Cardiac muscle cell (in vitro differentiated cells and primary cell): Measurements from ENCODE around the gene UNG. TPM values are rescaled to one million over a fixed set of nuclear protein-coding genes. Genes with fewer than 3 reads are reported as not detected.

ENCODE experiments used
- DNase-seq, 2 donors: peaks; one replicate each; pipeline versions ENCODE4 v3.0.0 to v3.0.0-alpha.2; 2010 to 2017; ENCODE audit warnings: low read depth in 1 of 2, low spot score in 1 of 2
- H3K27ac ChIP-seq: fragments of 200-600 bp; sonication (generic); 2 replicates; pipeline ENCODE4 v1.5.1; 2016
- H3K27me3 ChIP-seq: fragments of 200-600 bp; sonication (generic); 2 replicates; pipeline ENCODE4 v1.6.0; 2016; ENCODE audit warnings: control low read depth
- H3K36me3 ChIP-seq: fragments of 200-600 bp; sonication (generic); 2 replicates; pipeline ENCODE4 v1.5.1; 2016; ENCODE audit warnings: control low read depth
- H3K4me1 ChIP-seq: fragments of 200-600 bp; sonication (generic); 2 replicates; pipeline ENCODE4 v1.8.1; 2017; ENCODE audit warnings: low read depth, mild to moderate bottlenecking, mixed run types
- H3K4me3 ChIP-seq: fragments of 200-600 bp; sonication (generic); 2 replicates; pipeline ENCODE4 v1.5.1; 2016; ENCODE audit warnings: mild to moderate bottlenecking
- H3K9me3 ChIP-seq: fragments of 200-600 bp; sonication (generic); 2 replicates; pipeline ENCODE4 v1.5.1; 2017; ENCODE audit warnings: low read depth, mild to moderate bottlenecking, control low read depth
- polyA plus RNA-seq: library from polyadenylated mRNA; unstranded; fragments of >200 nt; fragmentation: Nextera tagmentation; extraction: Ambion mirVana; gene quantifications from 2 replicates; pipeline ENCODE4 v1.2.1, GENCODE V29; 2016
- total RNA-seq: library from RNA; depleted of rRNA; stranded (reverse); fragments of >200 nt; gene quantifications from 2 replicates; pipeline ENCODE4 v1.2.3, GENCODE V29; 2016
- TF ChIP-seq, protein P1 (sequence below): IDR thresholded peaks from 2 replicates; pipeline ENCODE4 v1.5.1; 2012; ENCODE audit warnings: low read depth, mild to moderate bottlenecking, low read length

The UNG gene
- total and polyA plus RNA-seq, 2 experiments from 2014 or later, result 85.7 to 133 TPM

DNA sequence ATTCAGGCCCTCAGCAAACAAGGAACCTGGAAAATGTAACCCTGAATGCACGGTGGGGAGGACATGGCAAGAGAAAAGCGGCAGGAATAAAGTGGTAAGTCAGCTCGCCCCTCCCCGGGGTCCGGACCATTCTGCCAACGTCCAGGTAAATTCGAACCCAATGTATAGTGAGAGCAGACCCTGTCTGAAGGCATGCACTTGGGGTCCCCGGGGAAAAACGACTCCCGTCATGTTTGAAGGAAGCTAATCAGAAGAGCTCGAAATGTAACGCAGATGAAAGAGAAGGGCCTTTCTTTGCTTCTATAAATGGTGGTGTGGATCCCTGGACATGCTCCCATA lies 19.2 kb downstream of the UNG start:
- DNase-seq, result no peak
- no peaks in the 10 kb centered on the region for H3K36me3 ChIP-seq
- H3K27ac ChIP-seq, result peak overlapping the region; percentile 97
- H3K9me3 ChIP-seq, result no peaks in the 10 kb centered on the region
- peak overlapping the region; percentile 14 for H3K4me3 ChIP-seq
- TF ChIP-seq, protein P1, sequence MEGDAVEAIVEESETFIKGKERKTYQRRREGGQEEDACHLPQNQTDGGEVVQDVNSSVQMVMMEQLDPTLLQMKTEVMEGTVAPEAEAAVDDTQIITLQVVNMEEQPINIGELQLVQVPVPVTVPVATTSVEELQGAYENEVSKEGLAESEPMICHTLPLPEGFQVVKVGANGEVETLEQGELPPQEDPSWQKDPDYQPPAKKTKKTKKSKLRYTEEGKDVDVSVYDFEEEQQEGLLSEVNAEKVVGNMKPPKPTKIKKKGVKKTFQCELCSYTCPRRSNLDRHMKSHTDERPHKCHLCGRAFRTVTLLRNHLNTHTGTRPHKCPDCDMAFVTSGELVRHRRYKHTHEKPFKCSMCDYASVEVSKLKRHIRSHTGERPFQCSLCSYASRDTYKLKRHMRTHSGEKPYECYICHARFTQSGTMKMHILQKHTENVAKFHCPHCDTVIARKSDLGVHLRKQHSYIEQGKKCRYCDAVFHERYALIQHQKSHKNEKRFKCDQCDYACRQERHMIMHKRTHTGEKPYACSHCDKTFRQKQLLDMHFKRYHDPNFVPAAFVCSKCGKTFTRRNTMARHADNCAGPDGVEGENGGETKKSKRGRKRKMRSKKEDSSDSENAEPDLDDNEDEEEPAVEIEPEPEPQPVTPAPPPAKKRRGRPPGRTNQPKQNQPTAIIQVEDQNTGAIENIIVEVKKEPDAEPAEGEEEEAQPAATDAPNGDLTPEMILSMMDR, result no peak
- peaks cover 73% of the 10 kb centered on the region for H3K4me1 ChIP-seq
- H3K27me3 ChIP-seq, result no peaks in the 10 kb centered on the region

DNA sequence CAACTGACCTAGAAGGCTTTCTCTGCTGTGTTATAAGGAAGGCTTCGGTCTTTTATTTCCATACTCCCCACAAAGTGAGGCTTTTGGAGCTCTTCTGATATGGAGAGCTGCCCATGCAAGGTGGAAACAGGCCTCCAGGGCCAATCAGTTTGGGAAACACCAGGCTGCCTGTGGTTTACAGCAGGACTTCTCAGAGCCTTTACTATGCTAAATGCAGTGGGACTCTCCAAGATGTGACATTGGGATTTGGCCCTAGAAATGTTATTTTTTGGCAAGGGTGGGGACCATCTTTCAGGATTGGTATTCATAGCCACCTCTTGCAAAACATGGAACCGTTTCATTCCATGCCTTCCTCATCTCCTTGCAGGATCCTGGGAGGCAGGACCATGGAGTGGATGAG lies 22.7 kb downstream of the UNG start:
- TF ChIP-seq, protein P1, result no peak
- Histone ChIP-seq H3K4me3 (no peak overlapping the region), H3K27ac (peak overlapping the region; percentile 97), H3K4me1 (peaks cover 53% of the 10 kb centered on the region), H3K27me3 (no peaks in the 10 kb centered on the region), H3K9me3 (no peaks in the 10 kb centered on the region), H3K36me3 (no peaks in the 10 kb centered on the region)
- no peak for DNase-seq

DNA sequence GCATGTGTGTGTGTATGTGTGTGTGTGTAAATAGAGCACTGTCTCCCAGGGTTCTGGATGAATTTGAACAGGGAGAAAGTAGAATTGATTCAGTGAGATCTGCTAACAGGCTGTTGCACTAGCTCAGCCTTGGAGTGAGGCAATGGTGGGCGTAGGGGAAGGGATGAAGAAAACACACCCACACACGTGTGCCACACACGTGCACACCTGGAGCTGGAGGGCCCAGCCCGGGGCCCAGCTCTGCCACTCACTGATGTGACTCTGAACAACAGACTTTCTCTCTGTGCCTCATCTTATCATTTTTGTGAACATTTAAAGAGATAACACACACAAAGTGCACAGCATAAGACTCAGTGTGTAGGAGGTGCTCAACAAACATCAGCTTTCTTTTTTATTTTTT lies 23.2 kb downstream of the UNG start:
- no peaks in the 10 kb centered on the region for H3K36me3 ChIP-seq
- TF ChIP-seq, protein P1, result no peak
- H3K4me1 ChIP-seq, result peaks cover 50% of the 10 kb centered on the region
- H3K9me3 ChIP-seq, result no peaks in the 10 kb centered on the region
- DNase-seq, result no peak
- H3K27ac ChIP-seq, result peak overlapping the region; percentile 97
- no peak overlapping the region for H3K4me3 ChIP-seq
- H3K27me3 ChIP-seq, result no peaks in the 10 kb centered on the region

DNA sequence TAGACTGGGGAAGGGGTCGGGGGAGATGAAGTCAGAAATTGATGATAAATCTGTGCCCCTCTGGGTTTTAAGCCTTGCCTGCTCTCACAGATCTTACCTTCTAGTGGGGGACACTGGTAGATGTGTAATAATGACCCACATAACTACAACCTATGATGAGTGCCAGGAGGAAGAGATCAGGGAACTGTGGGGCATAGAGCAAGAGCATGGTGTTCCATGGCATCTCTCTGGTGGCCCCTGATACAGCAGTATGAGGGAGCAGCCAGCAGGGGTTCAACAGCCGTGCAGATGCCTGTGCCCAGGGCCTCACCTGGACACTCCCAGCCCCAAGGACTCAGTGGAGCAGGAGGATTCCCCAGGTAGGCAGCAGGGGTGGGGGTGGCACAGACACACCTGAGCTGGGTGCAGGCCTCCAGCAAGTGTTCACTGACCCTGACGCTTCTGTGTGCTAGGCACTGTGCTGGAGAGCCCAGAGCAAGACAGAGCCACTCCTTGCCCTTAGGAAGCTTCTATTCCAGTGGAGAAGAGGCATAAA lies 24.0 kb downstream of the UNG start:
- no peaks in the 10 kb centered on the region for H3K27me3 ChIP-seq
- TF ChIP-seq, protein P1, result no peak

DNA sequence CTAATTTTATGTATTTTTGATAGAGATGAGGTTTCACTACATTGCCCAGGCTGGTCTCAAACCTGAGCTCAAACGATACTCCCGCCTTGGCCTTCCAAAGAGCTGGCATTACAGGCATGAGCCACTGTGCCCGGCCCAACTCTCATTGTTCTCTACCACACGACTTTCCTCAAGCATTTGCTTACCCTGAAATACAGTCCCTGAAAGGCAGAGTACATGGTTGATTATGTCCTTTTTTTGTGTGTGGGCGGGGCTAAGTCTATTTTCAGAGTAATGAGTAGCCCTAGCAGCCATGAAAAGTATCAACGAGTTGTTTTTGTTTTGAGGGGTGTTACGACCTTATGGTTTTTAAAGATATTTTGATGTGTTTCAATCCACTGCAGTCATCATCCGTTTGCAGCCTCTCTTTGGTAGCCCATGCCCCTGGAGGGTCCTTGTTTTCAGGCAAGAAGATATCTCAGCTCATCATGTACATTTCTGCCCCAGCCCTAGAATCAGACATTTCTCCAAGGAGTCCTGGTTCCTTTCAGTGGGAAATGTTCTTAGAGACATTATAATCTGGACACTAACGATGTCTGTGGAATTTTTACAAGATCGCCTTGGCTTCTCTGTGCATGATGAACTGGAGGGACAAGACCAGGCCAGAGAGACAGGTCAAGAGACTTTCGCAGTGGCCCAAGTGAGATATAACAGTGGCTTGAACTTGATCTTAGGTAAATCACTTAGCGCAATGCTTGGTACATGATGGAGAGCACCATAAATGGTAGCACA lies 27.7 kb downstream of the UNG start:
- no peak for DNase-seq
- Histone ChIP-seq H3K4me1 (peaks cover 20% of the 10 kb centered on the region), H3K27me3 (no peaks in the 10 kb centered on the region), H3K36me3 (no peaks in the 10 kb centered on the region), H3K27ac (peak overlapping the region; percentile 79), H3K9me3 (no peaks in the 10 kb centered on the region), H3K4me3 (no peak overlapping the region)
- TF ChIP-seq, protein P1, result no peak

More for the DNA sequence above, 24.0 kb downstream of the UNG start:
- DNase-seq, result no peak
- Histone ChIP-seq H3K9me3 (no peaks in the 10 kb centered on the region), H3K27ac (no peak overlapping the region), H3K4me3 (no peak overlapping the region), H3K36me3 (no peaks in the 10 kb centered on the region), H3K4me1 (peaks cover 42% of the 10 kb centered on the region)
